Transverse colon (tissue), 3 donors: ENCODE results near the gene PRKCH.

ENCODE experiments used
- POLR2A ChIP-seq: fragments of 450-650 bp; IDR thresholded peaks from one replicate; pipeline ENCODE4 v1.6.1; 2016; ENCODE audit warnings: antibody characterized with exemption, mild to moderate bottlenecking, moderate library complexity
- POLR2AphosphoS5 ChIP-seq, 3 donors: sonication (generic); formaldehyde crosslinking; IDR thresholded peaks; one replicate each; pipeline ENCODE4 v1.6.1; 2016; ENCODE audit warnings: antibody characterized with exemption in 3 of 3

GRCh38 chr14:61531465-61532122, 210.2 kb downstream of the PRKCH start:
- no peak for TF ChIP-seq POLR2AphosphoS5 (IDR thresholded peaks at IDR 0.05)
- TF ChIP-seq POLR2A: no peak
